NT2/D1 (cell line): Measurements from ENCODE around the gene CLEC14A.

Experiments
- SUZ12 ChIP-seq: IDR thresholded peaks from 2 replicates; pipeline ENCODE4 v1.6.1; 2011; ENCODE audit not compliant: insufficient read length, insufficient read depth; ENCODE audit errors: extremely low read depth
- YY1 ChIP-seq: IDR thresholded peaks from 2 replicates; pipeline ENCODE4 v1.6.1; 2011; ENCODE audit not compliant: insufficient read length, insufficient read depth
- ZNF274 ChIP-seq: IDR thresholded peaks from 2 replicates; pipeline ENCODE4 v1.6.1; 2011; ENCODE audit warnings: mild to moderate bottlenecking, low read depth, low read length

GRCh38 chr14:38286452-38286851 lies 30.6 kb upstream of the CLEC14A start:
- no peak for TF ChIP-seq SUZ12
- no peak for TF ChIP-seq ZNF274
- TF ChIP-seq YY1, result no peak
